DMS53 treated with DMSO at 0.1 percent for 48 hours (cell line): ENCODE data around the gene TIMP2.
"Not testable (repeated sequence)": the region's sequence is repeated elsewhere in the genome, so short reads cannot be mapped to it uniquely, and the experiment has no call there.

Experiments used
- DNase-seq: peaks from one replicate; lab custom pipeline; 2025; ENCODE audit not compliant: unreplicated experiment; lab: John Stamatoyannopoulos, UW

Gene TIMP2

GRCh38 chr17:78933025-78933958 is 8.1 kb upstream of the TIMP2 start:
- peak; percentile 94 for DNase-seq

GRCh38 chr17:78929908-78930775 is 5.0 kb upstream of the TIMP2 start:
- no peak for DNase-seq

- no peak for DNase-seq
Measured at GRCh38 chr17:78925662-78926555, 722 bp upstream of the TIMP2 start.

GRCh38 chr17:78924481-78925151 is 571 bp downstream of the TIMP2 start:
- DNase-seq = no peak

GRCh38 chr17:78923660-78924453 is 1.3 kb downstream of the TIMP2 start:
- DNase-seq = peak; percentile 29

GRCh38 chr17:78922816-78923498 is 2.2 kb downstream of the TIMP2 start:
- DNase-seq = no peak

GRCh38 chr17:78921437-78921971 is 3.7 kb downstream of the TIMP2 start:
- DNase-seq = no peak

GRCh38 chr17:78920528-78920927 is 4.7 kb downstream of the TIMP2 start:
- DNase-seq = no peak

- DNase-seq = no peak
Measured at GRCh38 chr17:78919861-78920450, 5.2 kb downstream of the TIMP2 start.

GRCh38 chr17:78918979-78919378 is 6.2 kb downstream of the TIMP2 start:
- no peak for DNase-seq

- no peak for DNase-seq
Measured at GRCh38 chr17:78917451-78918275, 7.5 kb downstream of the TIMP2 start.

- no peak for DNase-seq
Measured at GRCh38 chr17:78915872-78916632, 9.1 kb downstream of the TIMP2 start.

- no peak for DNase-seq
Measured at GRCh38 chr17:78913115-78913514, 12.1 kb downstream of the TIMP2 start.

GRCh38 chr17:78912082-78912481 is 13.1 kb downstream of the TIMP2 start:
- no peak for DNase-seq

- DNase-seq = not testable (repeated sequence)
Measured at GRCh38 chr17:78911543-78911942, 13.6 kb downstream of the TIMP2 start.

GRCh38 chr17:78910497-78911284 is 14.5 kb downstream of the TIMP2 start:
- no peak for DNase-seq
